ENCODE results near the gene ZDHHC4. TPM values are rescaled to one million over a fixed set of nuclear protein-coding genes. Genes with fewer than 3 reads are reported as not detected.

ZDHHC4 gene
- total and polyA plus RNA-seq, 2 donors (not counting 3 experiments of a cell fraction or from before 2014, with no cell fraction given): 29.9 to 122 TPM

DNA sequence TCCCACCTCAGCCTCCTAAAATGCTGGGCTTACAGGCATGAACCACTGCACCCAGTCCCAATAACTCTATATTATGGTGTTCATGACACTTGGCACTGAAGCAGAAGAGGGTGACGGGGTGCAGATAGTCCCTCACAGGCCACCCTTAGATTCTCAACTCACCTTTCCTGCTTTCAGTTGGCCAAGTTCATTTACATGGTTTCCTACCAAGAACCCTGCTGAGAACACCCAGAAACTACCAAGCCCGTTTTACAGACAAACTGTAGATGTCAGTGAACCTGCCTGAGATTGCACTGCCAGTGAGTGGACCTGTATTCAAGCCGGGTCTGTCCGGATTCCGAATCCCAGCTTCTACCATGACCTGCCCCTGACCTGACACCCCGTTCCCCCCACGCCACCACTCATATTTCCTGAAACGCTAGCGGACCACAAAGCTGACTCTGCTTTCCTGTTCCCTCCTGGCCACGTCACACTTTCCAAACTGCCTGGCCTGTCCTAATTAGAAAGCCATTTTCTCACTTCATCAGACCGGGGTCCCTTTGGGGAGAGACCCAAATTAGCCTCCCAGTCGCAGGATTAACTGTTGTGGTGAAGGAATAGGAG, 43.3 kb upstream of the ZDHHC4 start:
- H3K4me3 ChIP-seq (replicated peaks in 1 of 3; ENCODE audit: insufficient read depth in 1 of 3, low read depth in 1 of 3, low read length in 3 of 3): no peak overlapping the region
- POLR2A ChIA-PET: no interaction called here
- no TSS peak for BruUV-seq (replicated peaks)
- H3K4me1 ChIP-seq (ENCODE audit: control insufficient read depth, extremely low read depth, insufficient read depth, low read length): peaks cover 3% of the 10 kb centered on the region
- no peaks in the 10 kb centered on the region for H3K9me3 ChIP-seq (replicated peaks; ENCODE audit: control insufficient read depth, insufficient read depth, low read length)
- peak; percentile 8 for DNase-seq (ENCODE audit: low read depth, low spot score)
- no peak overlapping the region for H3K4me2 ChIP-seq (ENCODE audit: insufficient read depth, low read length)
- peaks cover 8 to 21% of the 10 kb centered on the region in 2 experiments for H3K27me3 ChIP-seq (ENCODE audit: control insufficient read depth in 2 of 2, insufficient read depth in 2 of 2, low read length in 2 of 2)
- dilution Hi-C loops (cut with MboI; ENCODE audit: extremely low pct_ligation_motif_present, low sequenced_read_pairs): no loop called here
- H3K79me2 ChIP-seq (ENCODE audit: control insufficient read depth, insufficient read depth, low read length): no peaks in the 10 kb centered on the region
- peak overlapping the region; percentile 10 for H2AFZ ChIP-seq (ENCODE audit: low read depth, low read length)
- no peaks in the 10 kb centered on the region for H4K20me1 ChIP-seq (replicated peaks; ENCODE audit: control insufficient read depth, extremely low read depth, insufficient read depth, low read length)
- FAIRE-seq: no peak
- no peak overlapping the region for H3K9ac ChIP-seq (replicated peaks; ENCODE audit: extremely low read depth, insufficient read depth, low read length)
- no peaks in the 10 kb centered on the region for H3K9me1 ChIP-seq (replicated peaks; ENCODE audit: control insufficient read depth, extremely low read depth, insufficient read depth, low read length)
- CTCF ChIA-PET: interaction anchor here (2.5 kb wide), 1 partner anchor 25 kb away, joined by 7 read pairs; no protein-coding TSS in a partner anchor
- TF ChIP-seq GATA2 (IDR thresholded peaks at IDR 0.05; ENCODE audit: insufficient read depth, insufficient read length, low read depth, low read length) (no peak), MYC (IDR thresholded peaks at IDR 0.05; ENCODE audit: low read depth, low read length) (no peak), POLR2AphosphoS5 (IDR thresholded peaks at IDR 0.05; ENCODE audit: insufficient read depth, low read depth, low read length) (no peak), JUN (IDR thresholded peaks at IDR 0.05; ENCODE audit: borderline replicate concordance, insufficient read depth, insufficient read length, low read depth) (no peak), FOS (IDR thresholded peaks at IDR 0.05; ENCODE audit: borderline replicate concordance, insufficient read depth, low read length) (no peak), POLR2A (IDR thresholded peaks at IDR 0.05; ENCODE audit: low read depth, low read length) (no peak)
- TF ChIP-seq, protein P1, sequence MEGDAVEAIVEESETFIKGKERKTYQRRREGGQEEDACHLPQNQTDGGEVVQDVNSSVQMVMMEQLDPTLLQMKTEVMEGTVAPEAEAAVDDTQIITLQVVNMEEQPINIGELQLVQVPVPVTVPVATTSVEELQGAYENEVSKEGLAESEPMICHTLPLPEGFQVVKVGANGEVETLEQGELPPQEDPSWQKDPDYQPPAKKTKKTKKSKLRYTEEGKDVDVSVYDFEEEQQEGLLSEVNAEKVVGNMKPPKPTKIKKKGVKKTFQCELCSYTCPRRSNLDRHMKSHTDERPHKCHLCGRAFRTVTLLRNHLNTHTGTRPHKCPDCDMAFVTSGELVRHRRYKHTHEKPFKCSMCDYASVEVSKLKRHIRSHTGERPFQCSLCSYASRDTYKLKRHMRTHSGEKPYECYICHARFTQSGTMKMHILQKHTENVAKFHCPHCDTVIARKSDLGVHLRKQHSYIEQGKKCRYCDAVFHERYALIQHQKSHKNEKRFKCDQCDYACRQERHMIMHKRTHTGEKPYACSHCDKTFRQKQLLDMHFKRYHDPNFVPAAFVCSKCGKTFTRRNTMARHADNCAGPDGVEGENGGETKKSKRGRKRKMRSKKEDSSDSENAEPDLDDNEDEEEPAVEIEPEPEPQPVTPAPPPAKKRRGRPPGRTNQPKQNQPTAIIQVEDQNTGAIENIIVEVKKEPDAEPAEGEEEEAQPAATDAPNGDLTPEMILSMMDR (IDR thresholded peaks at IDR 0.05; ENCODE audit: extremely low read depth in 1 of 2, insufficient read depth in 1 of 2, low read depth in 1 of 2, low read length in 2 of 2): no peak
- no peaks in the 10 kb centered on the region for H3K36me3 ChIP-seq (ENCODE audit: control insufficient read depth in 2 of 2, extremely low read depth in 1 of 2, insufficient read depth in 2 of 2, low read length in 2 of 2)
- intact Hi-C loops (cut with micrococcal nuclease): no loop called here
- no peak overlapping the region for H3K27ac ChIP-seq (ENCODE audit: insufficient read depth, low read depth, low read length)

All from endothelial cell of umbilical vein (primary cell).